CD4-positive, alpha-beta memory T cell (primary cell): Measurements from ENCODE around the gene SFSWAP. TPM values are rescaled to one million over a fixed set of nuclear protein-coding genes. Genes with fewer than 3 reads are reported as not detected.

ENCODE experiments used
- CTCF ChIA-PET: fragments of 350-600 bp; sonication (Branson Sonifier 250); formaldehyde crosslinking; loops from one replicate; lab custom pipeline; 2021; ENCODE audit warnings: inconsistent platforms; ENCODE audit not compliant: partially characterized antibody; lab: Charles Lee
- POLR2A ChIA-PET: fragments of 350-600 bp; sonication (Branson Sonifier 250); formaldehyde crosslinking; loops from one replicate; lab custom pipeline; 2021; ENCODE audit not compliant: partially characterized antibody; lab: Charles Lee
- DNase-seq, 5 donors: peaks; one replicate each; pipeline versions ENCODE4 v3.0.0 to v3.0.0-alpha.2; 2020 to 2022; ENCODE audit warnings: mixed read lengths in 1 of 5
- H3K27ac ChIP-seq: one replicate; pipeline ENCODE4 v1.7.0; 2013; ENCODE audit warnings: low read depth, low read length
- H3K27me3 ChIP-seq: 2 replicates; pipeline ENCODE4 v1.7.0; 2013; ENCODE audit warnings: mild to moderate bottlenecking, low read length, moderate library complexity; ENCODE audit not compliant: insufficient read depth
- H3K36me3 ChIP-seq: 2 replicates; pipeline ENCODE4 v1.7.0; 2013; ENCODE audit warnings: mild to moderate bottlenecking, low read length, moderate library complexity; ENCODE audit not compliant: insufficient read depth
- H3K4me1 ChIP-seq: 2 replicates; pipeline ENCODE4 v1.7.0; 2013; ENCODE audit warnings: mild to moderate bottlenecking, low read length, moderate library complexity; ENCODE audit not compliant: insufficient read depth
- H3K4me3 ChIP-seq, 2 donors: one replicate each; pipeline ENCODE4 v1.7.0; 2013; ENCODE audit warnings: low read length in 2 of 2, mild to moderate bottlenecking in 1 of 2
- H3K9me3 ChIP-seq, 2 donors: one replicate each; pipeline ENCODE4 v1.7.0; 2013; ENCODE audit warnings: low read length in 2 of 2, control low read depth in 1 of 2; ENCODE audit not compliant: control insufficient read depth in 1 of 2
- H3K27ac Mint-ChIP-seq, 7 donors: one replicate each; pipeline ENCODE4 v1.8.0; 2020 to 2021; ENCODE audit warnings: mixed read lengths in 7 of 7, mild to moderate bottlenecking in 6 of 7, inconsistent platforms in 3 of 7, moderate library complexity in 3 of 7
- H3K27me3 Mint-ChIP-seq, 2 donors: one replicate each; pipeline ENCODE4 v1.8.0; 2020 to 2021; ENCODE audit warnings: mixed read lengths in 2 of 2
- H3K36me3 Mint-ChIP-seq, 2 donors: one replicate each; pipeline ENCODE4 v1.8.0; 2020 to 2021; ENCODE audit warnings: mixed read lengths in 2 of 2, inconsistent platforms in 1 of 2, mild to moderate bottlenecking in 1 of 2
- H3K4me1 Mint-ChIP-seq, 4 donors: one replicate each; pipeline ENCODE4 v1.8.0; 2020 to 2021; ENCODE audit warnings: mixed read lengths in 4 of 4, mild to moderate bottlenecking in 1 of 4
- H3K4me3 Mint-ChIP-seq, 8 donors: one replicate each; pipeline ENCODE4 v1.8.0; 2020 to 2021; ENCODE audit warnings: mixed read lengths in 8 of 8, mild to moderate bottlenecking in 7 of 8, moderate library complexity in 6 of 8, inconsistent platforms in 3 of 8
- H3K9me3 Mint-ChIP-seq, 8 donors: one replicate each; pipeline ENCODE4 v1.8.0; 2020 to 2021; ENCODE audit warnings: mixed read lengths in 8 of 8, mild to moderate bottlenecking in 5 of 8, inconsistent platforms in 3 of 8, moderate library complexity in 1 of 8
- intact Hi-C: fragments of 100-400 bp; cut with micrococcal nuclease; formaldehyde crosslinking; loops from one replicate; pipeline ENCODE4 v1.15.1; 2023
- polyA plus RNA-seq, 2 donors: library from polyadenylated mRNA; unstranded; fragments of 300-500 nt; fragmentation: Illumina TruSeq; gene quantifications; one replicate each; pipeline ENCODE4 v1.2.3, GENCODE V29; 2021
- total RNA-seq, 2 experiments: library from RNA; stranded (reverse); gene quantifications; one replicate each; pipeline ENCODE4 v1.2.3, GENCODE V29; 2021

SFSWAP gene
- total and polyA plus RNA-seq, 4 experiments from 2014 or later = 9.8 to 96.8 (median 60.7) TPM

- no peaks in the 10 kb centered on the region for H3K36me3 ChIP-seq
- H3K27ac ChIP-seq = no peak overlapping the region
- no peak overlapping the region for H3K27ac Mint-ChIP-seq
- intact Hi-C loops = no loop called here
- peaks cover 0 to 2% of the 10 kb centered on the region in 2 donors for H3K27me3 Mint-ChIP-seq
- DNase-seq = no peak
- no peaks in the 10 kb centered on the region for H3K27me3 ChIP-seq
- H3K36me3 Mint-ChIP-seq = peaks cover 3 to 9% of the 10 kb centered on the region in 2 donors
- ChIA-PET CTCF (no interaction called here), POLR2A (no interaction called here)
- no peak overlapping the region for H3K4me3 Mint-ChIP-seq
- H3K9me3 ChIP-seq = no peaks in the 10 kb centered on the region
- H3K4me1 Mint-ChIP-seq = no peaks in the 10 kb centered on the region
- no peaks in the 10 kb centered on the region for H3K4me1 ChIP-seq
- H3K4me3 ChIP-seq = no peak overlapping the region
- H3K9me3 Mint-ChIP-seq = peaks cover 0 to 23% (median 14%) of the 10 kb centered on the region in 8 donors
Observed at GRCh38 chr12:131816495-131816894, 105.6 kb downstream of the SFSWAP start.

DNA sequence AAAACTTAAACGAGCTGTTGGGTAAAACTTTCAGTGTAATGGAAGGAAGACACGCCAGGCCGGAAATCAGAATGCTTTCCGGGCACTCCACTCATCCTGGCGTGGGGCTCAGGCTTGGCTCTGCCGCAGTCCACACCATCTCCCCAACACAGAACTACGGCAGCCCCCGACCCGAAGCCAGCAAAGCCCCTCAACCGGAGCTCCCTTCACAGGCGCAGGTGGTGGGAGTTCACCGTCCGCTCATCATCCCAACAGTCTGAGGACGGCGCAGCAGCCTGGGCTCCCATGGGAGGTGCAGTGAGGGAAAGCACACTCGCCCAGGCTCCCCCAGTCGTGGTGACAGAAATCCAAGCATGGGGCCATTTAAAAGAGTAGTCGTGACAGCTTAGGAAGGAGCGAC lies 106.4 kb downstream of the SFSWAP start:
- no peak overlapping the region for H3K27ac Mint-ChIP-seq
- H3K27me3 ChIP-seq = no peaks in the 10 kb centered on the region
- no peaks in the 10 kb centered on the region for H3K36me3 ChIP-seq
- intact Hi-C loops = no loop called here
- no peaks in the 10 kb centered on the region for H3K4me1 Mint-ChIP-seq
- H3K9me3 ChIP-seq = no peaks in the 10 kb centered on the region
- POLR2A ChIA-PET = no interaction called here
- peaks cover 3 to 6% of the 10 kb centered on the region in 2 donors for H3K36me3 Mint-ChIP-seq
- H3K27ac ChIP-seq = no peak overlapping the region
- H3K27me3 Mint-ChIP-seq = peaks cover 0 to 3% of the 10 kb centered on the region in 2 donors
- CTCF ChIA-PET = no interaction called here
- H3K9me3 Mint-ChIP-seq = peaks cover 0 to 17% (median 12%) of the 10 kb centered on the region in 8 donors
- no peak overlapping the region for H3K4me3 ChIP-seq
- no peak for DNase-seq
- no peaks in the 10 kb centered on the region for H3K4me1 ChIP-seq
- H3K4me3 Mint-ChIP-seq = no peak overlapping the region

DNA sequence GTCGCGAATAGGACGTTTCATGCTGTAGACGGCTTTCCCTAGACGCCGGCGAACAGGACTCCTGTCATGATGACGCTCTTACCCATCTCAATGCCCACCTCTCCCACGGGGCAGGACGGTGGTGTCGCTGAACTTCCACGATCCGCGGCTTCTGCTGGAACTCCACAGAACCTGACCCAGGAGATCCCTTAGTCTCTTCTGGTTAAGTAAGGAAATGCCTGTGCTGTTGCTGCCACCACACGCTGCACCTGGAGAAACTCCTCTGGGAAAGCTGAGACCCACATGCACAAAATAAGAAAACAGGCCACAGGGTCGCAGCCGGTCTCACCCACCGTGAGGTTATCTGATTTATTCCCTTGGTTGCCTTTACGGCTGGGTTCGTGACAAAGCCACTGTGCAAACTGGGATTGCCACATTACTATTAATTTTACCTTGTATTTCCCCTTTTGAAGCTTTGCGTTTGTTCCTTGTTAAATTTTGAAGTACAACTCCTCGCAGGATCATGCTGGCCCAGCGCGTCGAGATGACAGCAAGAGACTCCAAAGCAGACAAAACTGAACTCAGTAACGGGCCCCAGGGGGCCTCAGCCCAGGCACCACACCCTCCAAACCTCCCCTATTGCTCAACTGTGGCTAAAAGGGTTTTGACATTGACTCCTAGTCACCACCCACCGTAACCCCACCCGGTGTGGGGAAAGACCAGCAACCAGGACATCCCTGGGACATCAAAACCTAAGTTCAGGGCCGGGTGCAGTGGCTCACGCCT lies 108.1 kb downstream of the SFSWAP start:
- ChIA-PET POLR2A (no interaction called here), CTCF (no interaction called here)
- intact Hi-C loops = no loop called here
- Mint-ChIP-seq H3K27me3 (peaks cover 0 to 3% of the 10 kb centered on the region in 2 donors), H3K9me3 (peaks cover 0 to 3% (median under 1%) of the 10 kb centered on the region in 8 donors), H3K36me3 (no peaks in the 10 kb centered on the region), H3K4me3 (no peak overlapping the region), H3K27ac (peak overlapping the region in 1 of 7 donors; percentile 72), H3K4me1 (no peaks in the 10 kb centered on the region)
- no peak for DNase-seq
- Histone ChIP-seq H3K36me3 (no peaks in the 10 kb centered on the region), H3K27ac (no peak overlapping the region), H3K27me3 (no peaks in the 10 kb centered on the region), H3K4me3 (no peak overlapping the region), H3K9me3 (no peaks in the 10 kb centered on the region), H3K4me1 (no peaks in the 10 kb centered on the region)

DNA sequence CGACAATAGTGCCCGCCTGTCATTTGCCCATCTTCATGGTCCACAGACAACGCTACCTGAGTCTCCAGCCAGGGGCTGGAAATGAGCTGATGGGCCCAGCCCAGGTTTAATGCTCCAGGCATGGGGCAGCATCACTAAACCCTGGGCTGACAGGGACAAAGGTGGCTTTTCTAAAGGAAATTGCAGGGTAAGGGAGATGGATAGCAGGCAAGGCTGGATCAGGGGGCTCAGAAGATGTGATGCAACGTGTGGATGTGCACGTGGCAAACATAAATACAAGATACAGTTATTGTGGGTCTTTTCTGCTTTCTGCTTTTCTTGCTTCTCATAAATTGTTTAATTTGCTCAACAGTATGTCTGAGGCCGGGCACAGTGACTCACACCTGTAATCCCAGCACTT lies 113.6 kb downstream of the SFSWAP start:
- no peaks in the 10 kb centered on the region for H3K9me3 Mint-ChIP-seq
- ChIA-PET CTCF (no interaction called here), POLR2A (no interaction called here)
- H3K4me3 Mint-ChIP-seq = no peak overlapping the region
- intact Hi-C loops = no loop called here
- Histone ChIP-seq H3K4me1 (peaks cover 9% of the 10 kb centered on the region), H3K27me3 (peaks cover 18% of the 10 kb centered on the region), H3K27ac (no peak overlapping the region), H3K9me3 (no peaks in the 10 kb centered on the region), H3K4me3 (no peak overlapping the region), H3K36me3 (no peaks in the 10 kb centered on the region)
- H3K4me1 Mint-ChIP-seq = peaks cover 0 to 6% (median 4%) of the 10 kb centered on the region in 4 donors
- H3K27ac Mint-ChIP-seq = peak overlapping the region in 1 of 7 donors; percentile 47
- H3K27me3 Mint-ChIP-seq = peaks cover 30 to 32% of the 10 kb centered on the region in 2 donors
- DNase-seq = no peak
- H3K36me3 Mint-ChIP-seq = no peaks in the 10 kb centered on the region

DNA sequence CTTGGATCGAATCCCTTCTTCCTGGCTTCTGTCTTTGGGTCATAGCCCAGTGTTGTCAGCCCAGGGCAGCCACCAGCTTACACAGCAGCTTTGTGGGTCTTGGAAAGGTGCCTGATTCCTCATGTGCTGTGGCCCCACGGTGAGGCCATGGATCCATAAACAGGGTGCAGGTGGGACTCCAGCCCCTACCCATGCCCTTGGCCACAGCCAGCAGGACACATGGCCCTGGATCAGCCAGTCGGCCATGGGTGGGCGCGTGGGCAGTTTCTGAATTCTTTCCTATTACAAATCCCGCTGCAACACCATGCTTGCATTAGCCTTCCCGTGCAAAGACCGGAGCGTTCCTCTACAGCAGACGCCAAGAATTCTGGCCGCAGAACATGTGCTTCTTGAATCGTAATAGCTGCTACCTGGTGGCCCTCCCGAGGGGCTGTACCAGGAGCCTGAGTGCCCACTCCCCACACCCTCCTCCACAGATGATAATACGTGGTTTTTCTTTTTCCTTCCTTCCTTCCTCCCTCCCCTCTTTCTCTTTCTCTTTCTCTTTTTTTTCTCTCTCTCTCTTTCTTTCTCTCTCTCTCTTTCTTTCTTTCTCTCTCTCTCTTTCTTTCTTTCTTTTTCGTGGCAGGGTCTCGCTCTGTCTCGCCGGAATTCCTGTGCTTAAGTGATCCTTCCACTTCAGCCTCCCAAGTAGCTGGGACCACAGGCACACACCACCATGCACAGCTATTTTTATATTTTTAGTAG lies 114.4 kb downstream of the SFSWAP start:
- Histone ChIP-seq H3K4me3 (no peak overlapping the region), H3K27me3 (peaks cover 22% of the 10 kb centered on the region), H3K36me3 (no peaks in the 10 kb centered on the region), H3K9me3 (no peaks in the 10 kb centered on the region), H3K27ac (no peak overlapping the region), H3K4me1 (peaks cover 16% of the 10 kb centered on the region)
- no peaks in the 10 kb centered on the region for H3K36me3 Mint-ChIP-seq
- peaks cover 31 to 33% of the 10 kb centered on the region in 2 donors for H3K27me3 Mint-ChIP-seq
- peaks cover 0 to 7% (median 6%) of the 10 kb centered on the region in 4 donors for H3K4me1 Mint-ChIP-seq
- no peak for DNase-seq
- ChIA-PET CTCF (no interaction called here), POLR2A (no interaction called here)
- intact Hi-C loops = no loop called here
- no peaks in the 10 kb centered on the region for H3K9me3 Mint-ChIP-seq
- H3K27ac Mint-ChIP-seq = no peak overlapping the region
- peak overlapping the region in 2 of 8 donors; percentile 39 to 62 for H3K4me3 Mint-ChIP-seq

DNA sequence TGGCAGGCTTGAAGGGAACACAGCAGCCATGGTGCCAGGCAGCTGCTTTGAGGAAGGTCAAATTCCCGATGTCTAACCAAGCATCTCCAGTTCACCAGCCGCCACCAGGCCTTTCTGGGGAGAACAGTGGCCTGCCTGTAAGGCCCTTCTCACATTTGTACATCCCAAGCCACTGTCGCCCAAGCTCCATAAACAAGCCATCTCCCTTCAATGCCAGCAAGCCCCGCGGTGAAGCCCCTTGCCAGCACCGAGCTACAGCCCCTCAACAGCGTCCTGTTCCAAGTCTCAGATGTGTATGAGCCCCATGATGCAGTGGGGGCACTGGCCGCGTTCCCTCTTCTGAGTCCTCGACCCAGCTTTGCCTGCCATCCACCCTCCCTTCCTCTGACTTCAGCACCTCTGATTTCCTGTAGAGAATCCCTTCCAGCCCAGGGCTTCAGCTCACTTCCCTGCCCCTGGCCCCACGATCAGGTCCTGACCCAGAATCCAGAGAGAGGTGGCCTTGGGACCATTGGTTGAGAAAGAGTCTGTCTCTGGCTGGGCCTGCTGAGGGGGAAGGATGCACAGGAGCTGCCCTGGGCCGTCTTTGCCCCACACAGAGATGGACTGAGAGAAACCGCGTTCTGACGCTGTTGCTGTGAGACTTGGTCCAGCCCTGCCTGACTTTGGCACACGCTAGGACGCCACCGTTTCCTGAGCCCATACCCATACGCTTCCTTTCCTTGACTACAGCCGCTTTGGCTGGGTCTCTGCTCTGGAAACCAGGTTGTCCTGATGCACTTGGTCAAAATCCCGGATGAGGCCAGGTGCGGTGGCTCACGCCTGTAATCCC lies 115.4 kb downstream of the SFSWAP start:
- peaks cover 22% of the 10 kb centered on the region for H3K4me1 ChIP-seq
- H3K27me3 Mint-ChIP-seq = peaks cover 35 to 39% of the 10 kb centered on the region in 2 donors
- H3K27me3 ChIP-seq = peaks cover 27% of the 10 kb centered on the region
- DNase-seq = no peak
- intact Hi-C loops = no loop called here
- peaks cover 2 to 13% (median 12%) of the 10 kb centered on the region in 4 donors for H3K4me1 Mint-ChIP-seq
- H3K27ac ChIP-seq = no peak overlapping the region
- ChIA-PET POLR2A (no interaction called here), CTCF (no interaction called here)
- peak overlapping the region in 2 of 8 donors; percentile 42 to 71 for H3K4me3 Mint-ChIP-seq
- no peak overlapping the region for H3K4me3 ChIP-seq
- no peaks in the 10 kb centered on the region for H3K9me3 ChIP-seq
- no peaks in the 10 kb centered on the region for H3K9me3 Mint-ChIP-seq
- peak overlapping the region in 1 of 7 donors; percentile 11 for H3K27ac Mint-ChIP-seq
- no peaks in the 10 kb centered on the region for H3K36me3 ChIP-seq
- no peaks in the 10 kb centered on the region for H3K36me3 Mint-ChIP-seq
